HepG2 (cell line): ENCODE data around the gene FBXL12. TPM values are rescaled to one million over a fixed set of nuclear protein-coding genes. Genes with fewer than 3 reads are reported as not detected.

ENCODE experiments used
- DMAP1 ChIP-seq: IDR thresholded peaks from 2 replicates; pipeline ENCODE4 v1.6.1; 2016
- EED ChIP-seq: sonication (generic); formaldehyde crosslinking; IDR thresholded peaks from 2 replicates; pipeline ENCODE4 v1.5.0; 2020; ENCODE audit warnings: mild to moderate bottlenecking, missing genetic modification reagents
- ELF1 ChIP-seq: sonication (generic); formaldehyde crosslinking; IDR thresholded peaks from 2 replicates; pipeline ENCODE4 v1.4.0; 2020; ENCODE audit warnings: missing genetic modification reagents
- IRX3 ChIP-seq: sonication (generic); formaldehyde crosslinking; IDR thresholded peaks from 2 replicates; pipeline ENCODE4 v1.8.1; 2023; ENCODE audit warnings: mild to moderate bottlenecking, low read depth, missing genetic modification reagents, borderline replicate concordance
- NAIF1 ChIP-seq: sonication (generic); formaldehyde crosslinking; IDR thresholded peaks from 2 replicates; pipeline ENCODE4 v1.5.0; 2020; ENCODE audit warnings: mild to moderate bottlenecking, missing genetic modification reagents, borderline replicate concordance
- RFX1 ChIP-seq: fragments of 450-650 bp; IDR thresholded peaks from 2 replicates; pipeline ENCODE4 v1.6.1; 2017
- ZBTB3 ChIP-seq: sonication (generic); formaldehyde crosslinking; IDR thresholded peaks from 2 replicates; pipeline ENCODE4 v1.4.0; 2020; ENCODE audit warnings: low read depth, mild to moderate bottlenecking, moderate library complexity, missing genetic modification reagents, borderline replicate concordance
- ZFY ChIP-seq: sonication (generic); formaldehyde crosslinking; IDR thresholded peaks from 2 replicates; pipeline ENCODE4 v1.4.0; 2020; ENCODE audit warnings: missing genetic modification reagents
- ZNF136 ChIP-seq: sonication (generic); formaldehyde crosslinking; IDR thresholded peaks from 2 replicates; pipeline ENCODE4 v1.8.1; 2022; ENCODE audit warnings: low read depth, mild to moderate bottlenecking, moderate library complexity, missing genetic modification reagents
- ZNF253 ChIP-seq: sonication (generic); formaldehyde crosslinking; IDR thresholded peaks from 2 replicates; pipeline ENCODE4 v1.8.0; 2022; ENCODE audit warnings: mild to moderate bottlenecking, missing genetic modification reagents, borderline replicate concordance
- ZNF256 ChIP-seq: sonication (generic); formaldehyde crosslinking; conservative IDR thresholded peaks from 2 replicates; pipeline ENCODE4 v1.4.0; 2020; ENCODE audit warnings: missing genetic modification reagents
- ZNF33A ChIP-seq: sonication (generic); formaldehyde crosslinking; IDR thresholded peaks from 2 replicates; pipeline ENCODE4 v1.5.1; 2020; ENCODE audit warnings: missing genetic modification reagents, mild to moderate bottlenecking, moderate library complexity, borderline replicate concordance
- ZNF570 ChIP-seq: sonication (generic); formaldehyde crosslinking; IDR thresholded peaks from 2 replicates; pipeline ENCODE4 v1.4.0; 2020; ENCODE audit warnings: mild to moderate bottlenecking, missing genetic modification reagents, borderline replicate concordance
- ZNF660 ChIP-seq: sonication (generic); formaldehyde crosslinking; IDR thresholded peaks from 2 replicates; pipeline ENCODE4 v1.5.1; 2020; ENCODE audit warnings: mild to moderate bottlenecking, low read depth, missing genetic modification reagents, borderline replicate concordance
- ZSCAN12 ChIP-seq: sonication (generic); formaldehyde crosslinking; IDR thresholded peaks from 2 replicates; pipeline ENCODE4 v1.9.0; 2021; ENCODE audit warnings: mild to moderate bottlenecking, missing genetic modification reagents
- ZSCAN21 ChIP-seq: sonication (generic); formaldehyde crosslinking; IDR thresholded peaks from 2 replicates; pipeline ENCODE4 v1.8.0; 2022; ENCODE audit warnings: mild to moderate bottlenecking, missing genetic modification reagents, moderate library complexity, borderline replicate concordance
- ZSCAN29 ChIP-seq: sonication (generic); formaldehyde crosslinking; conservative IDR thresholded peaks from 2 replicates; pipeline ENCODE4 v1.4.0; 2020; ENCODE audit warnings: mild to moderate bottlenecking, missing genetic modification reagents
- polyA plus RNA-seq, 8 experiments: library from polyadenylated mRNA; depleted of rRNA in 3 of 8; stranded (reverse) in 7 of 8; unstranded in 1 of 8; fragments of >200 nt; fragmentation: Illumina TruSeq in 4 of 8; extraction: Trizol in 4 of 8; gene quantifications; 2 replicates each; pipeline versions ENCODE4 v1.2.1 to v1.2.3, GENCODE V29; 2011 to 2016; ENCODE audit warnings: low read depth in 4 of 8, missing spikeins in 1 of 8, mixed read lengths in 1 of 8; ENCODE audit not compliant: insufficient read depth in 1 of 8
- total RNA-seq, 5 experiments: library from RNA; depleted of rRNA; stranded (reverse); fragments of >200 nt; fragmentation: Illumina TruSeq; extraction: Trizol; gene quantifications; 2 replicates each; pipeline ENCODE4 v1.2.3, GENCODE V29; 2016; ENCODE audit warnings: low read depth in 1 of 5
- TF ChIP-seq, protein P1 (sequence below): sonication (generic); formaldehyde crosslinking; conservative IDR thresholded peaks from 2 replicates; pipeline ENCODE4 v1.4.0; 2020; ENCODE audit warnings: missing genetic modification reagents
- TF ChIP-seq, protein P2 (sequence below): sonication (generic); formaldehyde crosslinking; IDR thresholded peaks from 2 replicates; pipeline ENCODE4 v1.4.0; 2020; ENCODE audit warnings: mild to moderate bottlenecking, missing genetic modification reagents
- TF ChIP-seq, protein P3 (sequence below), 2 experiments: sonication (generic) in 1 of 2; formaldehyde crosslinking in 1 of 2; IDR thresholded peaks; 2 replicates each; pipeline versions ENCODE4 v1.4.0 to v1.6.1; 2018 to 2020; ENCODE audit warnings: missing genetic modification reagents in 2 of 2, borderline replicate concordance in 1 of 2, low read depth in 1 of 2, mild to moderate bottlenecking in 1 of 2, missing biosample characterization in 1 of 2

Gene FBXL12
- total and polyA plus RNA-seq, 2 of the 13 experiments (the other 11 are each of a cell fraction or from before 2014, with no cell fraction given), result 20.4 to 23.1 TPM

DNA sequence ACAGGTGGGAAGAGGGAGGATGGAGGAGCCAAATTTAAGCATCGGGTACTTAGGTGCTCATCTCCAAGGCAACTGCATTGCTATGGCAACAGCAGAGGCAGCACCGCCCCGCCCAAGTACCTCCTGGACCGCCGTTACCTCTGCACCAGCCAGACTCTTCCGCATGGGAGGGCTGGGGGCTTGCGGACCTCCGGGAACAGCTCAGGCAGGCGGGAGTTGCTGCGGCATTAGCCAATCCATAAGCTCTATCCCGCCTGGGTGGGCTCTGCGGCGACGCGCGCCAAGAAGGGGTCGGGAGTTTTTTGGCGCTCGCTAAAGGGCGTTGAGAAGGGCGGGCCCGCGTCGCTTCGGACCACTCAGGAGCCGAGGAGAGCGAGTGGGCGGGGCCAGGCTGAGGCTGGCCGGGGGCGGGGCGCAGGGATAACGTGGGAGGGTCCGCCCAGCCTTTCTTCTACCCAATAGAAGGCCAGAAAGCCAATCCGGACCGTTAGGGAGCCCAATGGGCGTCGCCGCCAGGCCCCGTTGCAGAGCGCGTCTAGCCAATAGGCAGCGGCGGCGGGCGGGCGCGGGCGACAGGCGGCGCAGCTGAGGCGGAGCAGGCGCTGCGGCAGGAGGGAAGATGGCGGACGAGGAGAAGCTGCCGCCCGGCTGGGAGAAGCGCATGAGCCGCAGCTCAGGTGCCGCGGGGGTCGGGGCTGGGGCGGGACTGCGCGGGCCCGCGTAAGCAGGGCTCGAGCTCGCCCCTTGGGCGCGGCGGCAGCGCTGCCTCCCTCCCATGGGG, 16.0 kb upstream of the FBXL12 start, which contains the start of gene PIN1 (continued):
- TF ChIP-seq ZNF136 (no peak), ZNF256 (CRISPR knock-in tag) (no peak), ZSCAN29 (CRISPR knock-in tag) (no peak), NAIF1 (no peak), ZSCAN12 (CRISPR knock-in tag) (no peak), RFX1 (peak; percentile 99), ELF1 (CRISPR knock-in tag) (peak; percentile 54; the same call in 1 of the 2 replicates), ZNF33A (no peak), ZNF660 (CRISPR knock-in tag) (no peak), DMAP1 (CRISPR knock-in tag) (no peak; the same call in 1 of the 2 replicates), ZNF253 (no peak), ZFY (CRISPR knock-in tag) (peak; percentile 54; the same call in 1 of the 2 replicates), ZSCAN21 (CRISPR knock-in tag) (no peak), IRX3 (no peak), ZBTB3 (no peak), ZNF570 (no peak), EED (CRISPR knock-in tag) (no peak)
- TF ChIP-seq, protein P1, sequence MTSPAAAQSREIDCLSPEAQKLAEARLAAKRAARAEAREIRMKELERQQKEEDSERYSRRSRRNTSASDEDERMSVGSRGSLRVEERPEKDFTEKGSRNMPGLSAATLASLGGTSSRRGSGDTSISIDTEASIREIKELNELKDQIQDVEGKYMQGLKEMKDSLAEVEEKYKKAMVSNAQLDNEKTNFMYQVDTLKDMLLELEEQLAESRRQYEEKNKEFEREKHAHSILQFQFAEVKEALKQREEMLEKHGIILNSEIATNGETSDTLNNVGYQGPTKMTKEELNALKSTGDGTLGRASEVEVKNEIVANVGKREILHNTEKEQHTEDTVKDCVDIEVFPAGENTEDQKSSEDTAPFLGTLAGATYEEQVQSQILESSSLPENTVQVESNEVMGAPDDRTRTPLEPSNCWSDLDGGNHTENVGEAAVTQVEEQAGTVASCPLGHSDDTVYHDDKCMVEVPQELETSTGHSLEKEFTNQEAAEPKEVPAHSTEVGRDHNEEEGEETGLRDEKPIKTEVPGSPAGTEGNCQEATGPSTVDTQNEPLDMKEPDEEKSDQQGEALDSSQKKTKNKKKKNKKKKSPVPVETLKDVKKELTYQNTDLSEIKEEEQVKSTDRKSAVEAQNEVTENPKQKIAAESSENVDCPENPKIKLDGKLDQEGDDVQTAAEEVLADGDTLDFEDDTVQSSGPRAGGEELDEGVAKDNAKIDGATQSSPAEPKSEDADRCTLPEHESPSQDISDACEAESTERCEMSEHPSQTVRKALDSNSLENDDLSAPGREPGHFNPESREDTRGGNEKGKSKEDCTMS (CRISPR knock-in tag), result no peak
- TF ChIP-seq, protein P2, sequence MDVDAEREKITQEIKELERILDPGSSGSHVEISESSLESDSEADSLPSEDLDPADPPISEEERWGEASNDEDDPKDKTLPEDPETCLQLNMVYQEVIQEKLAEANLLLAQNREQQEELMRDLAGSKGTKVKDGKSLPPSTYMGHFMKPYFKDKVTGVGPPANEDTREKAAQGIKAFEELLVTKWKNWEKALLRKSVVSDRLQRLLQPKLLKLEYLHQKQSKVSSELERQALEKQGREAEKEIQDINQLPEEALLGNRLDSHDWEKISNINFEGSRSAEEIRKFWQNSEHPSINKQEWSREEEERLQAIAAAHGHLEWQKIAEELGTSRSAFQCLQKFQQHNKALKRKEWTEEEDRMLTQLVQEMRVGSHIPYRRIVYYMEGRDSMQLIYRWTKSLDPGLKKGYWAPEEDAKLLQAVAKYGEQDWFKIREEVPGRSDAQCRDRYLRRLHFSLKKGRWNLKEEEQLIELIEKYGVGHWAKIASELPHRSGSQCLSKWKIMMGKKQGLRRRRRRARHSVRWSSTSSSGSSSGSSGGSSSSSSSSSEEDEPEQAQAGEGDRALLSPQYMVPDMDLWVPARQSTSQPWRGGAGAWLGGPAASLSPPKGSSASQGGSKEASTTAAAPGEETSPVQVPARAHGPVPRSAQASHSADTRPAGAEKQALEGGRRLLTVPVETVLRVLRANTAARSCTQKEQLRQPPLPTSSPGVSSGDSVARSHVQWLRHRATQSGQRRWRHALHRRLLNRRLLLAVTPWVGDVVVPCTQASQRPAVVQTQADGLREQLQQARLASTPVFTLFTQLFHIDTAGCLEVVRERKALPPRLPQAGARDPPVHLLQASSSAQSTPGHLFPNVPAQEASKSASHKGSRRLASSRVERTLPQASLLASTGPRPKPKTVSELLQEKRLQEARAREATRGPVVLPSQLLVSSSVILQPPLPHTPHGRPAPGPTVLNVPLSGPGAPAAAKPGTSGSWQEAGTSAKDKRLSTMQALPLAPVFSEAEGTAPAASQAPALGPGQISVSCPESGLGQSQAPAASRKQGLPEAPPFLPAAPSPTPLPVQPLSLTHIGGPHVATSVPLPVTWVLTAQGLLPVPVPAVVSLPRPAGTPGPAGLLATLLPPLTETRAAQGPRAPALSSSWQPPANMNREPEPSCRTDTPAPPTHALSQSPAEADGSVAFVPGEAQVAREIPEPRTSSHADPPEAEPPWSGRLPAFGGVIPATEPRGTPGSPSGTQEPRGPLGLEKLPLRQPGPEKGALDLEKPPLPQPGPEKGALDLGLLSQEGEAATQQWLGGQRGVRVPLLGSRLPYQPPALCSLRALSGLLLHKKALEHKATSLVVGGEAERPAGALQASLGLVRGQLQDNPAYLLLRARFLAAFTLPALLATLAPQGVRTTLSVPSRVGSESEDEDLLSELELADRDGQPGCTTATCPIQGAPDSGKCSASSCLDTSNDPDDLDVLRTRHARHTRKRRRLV, result no peak
- TF ChIP-seq, protein P3, sequence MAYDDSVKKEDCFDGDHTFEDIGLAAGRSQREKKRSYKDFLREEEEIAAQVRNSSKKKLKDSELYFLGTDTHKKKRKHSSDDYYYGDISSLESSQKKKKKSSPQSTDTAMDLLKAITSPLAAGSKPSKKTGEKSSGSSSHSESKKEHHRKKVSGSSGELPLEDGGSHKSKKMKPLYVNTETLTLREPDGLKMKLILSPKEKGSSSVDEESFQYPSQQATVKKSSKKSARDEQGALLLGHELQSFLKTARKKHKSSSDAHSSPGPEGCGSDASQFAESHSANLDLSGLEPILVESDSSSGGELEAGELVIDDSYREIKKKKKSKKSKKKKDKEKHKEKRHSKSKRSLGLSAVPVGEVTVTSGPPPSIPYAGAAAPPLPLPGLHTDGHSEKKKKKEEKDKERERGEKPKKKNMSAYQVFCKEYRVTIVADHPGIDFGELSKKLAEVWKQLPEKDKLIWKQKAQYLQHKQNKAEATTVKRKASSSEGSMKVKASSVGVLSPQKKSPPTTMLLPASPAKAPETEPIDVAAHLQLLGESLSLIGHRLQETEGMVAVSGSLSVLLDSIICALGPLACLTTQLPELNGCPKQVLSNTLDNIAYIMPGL (CRISPR knock-in tag; IDR thresholded peaks at IDR 0.05; ENCODE audit: borderline replicate concordance in 1 of 2, low read depth in 1 of 2), result peak in 1 of 2 experiments; percentile 84; a peak in 1 of 4 replicates
